Heart left ventricle (tissue), 16 donors: ENCODE data around the gene C19orf38. TPM values are rescaled to one million over a fixed set of nuclear protein-coding genes. Genes with fewer than 3 reads are reported as not detected.
A peak's percentile ranks its signal among the peaks of the same experiment; 100 is the strongest.

Experiments used
- ATAC-seq, 4 donors: fragments of 200-7000 bp; cut with Tn5 transposase; one replicate each; pipeline ENCODE4 v1.9.1; 2020 to 2022; ENCODE audit warnings: moderate library complexity in 4 of 4, mild to moderate bottlenecking in 3 of 4, moderate number of reproducible peaks in 1 of 4
- DNase-seq, 5 donors: peaks; one replicate each; pipeline ENCODE4 v3.0.0-alpha.2; 2020
- H3K27ac ChIP-seq, 12 donors: fragments of 200-600 bp; sonication (generic) in 4 of 12; one replicate each; pipeline versions ENCODE4 v1.5.0 to v1.8.0; 2016 to 2022; ENCODE audit warnings: mild to moderate bottlenecking in 2 of 12
- H3K27me3 ChIP-seq, 9 donors: fragments of 200-600 bp; sonication (generic) in 2 of 9; one replicate each; pipeline versions ENCODE4 v1.5.1 to v1.8.0; 2016 to 2022; ENCODE audit warnings: mild to moderate bottlenecking in 3 of 9
- H3K36me3 ChIP-seq, 9 donors: fragments of 200-600 bp; sonication (generic) in 2 of 9; one replicate each; pipeline versions ENCODE4 v1.5.0 to v1.8.0; 2018 to 2022; ENCODE audit warnings: mild to moderate bottlenecking in 2 of 9
- H3K4me1 ChIP-seq, 12 donors: fragments of 200-600 bp; sonication (generic) in 4 of 12; one replicate each; pipeline versions ENCODE4 v1.5.0 to v1.8.0; 2016 to 2022; ENCODE audit warnings: mild to moderate bottlenecking in 3 of 12
- H3K4me3 ChIP-seq, 12 donors: fragments of 200-600 bp; sonication (generic) in 4 of 12; one replicate each; pipeline versions ENCODE4 v1.5.0 to v1.8.0; 2017 to 2022; ENCODE audit warnings: mild to moderate bottlenecking in 9 of 12, moderate library complexity in 4 of 12
- H3K9me3 ChIP-seq, 12 donors: fragments of 200-600 bp; sonication (generic) in 4 of 12; one replicate each; pipeline versions ENCODE4 v1.5.0 to v1.8.0; 2016 to 2022; ENCODE audit warnings: mild to moderate bottlenecking in 1 of 12
- POLR2A ChIP-seq, 2 donors: fragments of 450-650 bp; IDR thresholded peaks; one replicate each; pipeline ENCODE4 v1.6.1; 2017; ENCODE audit warnings: antibody characterized with exemption in 2 of 2, mild to moderate bottlenecking in 2 of 2, moderate library complexity in 2 of 2
- WGBS, 4 donors: extraction: QIAGEN DNeasy Blood & Tissue Kit in 2 of 4; methylation state at CpG; one replicate each; pipeline versions ENCODE4 v1.1.5 to v1.1.7; 2013 to 2018; 5-methylcytosine and 5-hydroxymethylcytosine counted together
- intact Hi-C, 10 donors: fragments of 100-400 bp; cut with DNase I; formaldehyde crosslinking; loops; one replicate each; pipeline versions ENCODE4 v1.11.1 to v1.14.2; 2022
- polyA plus RNA-seq, 2 donors: library from polyadenylated mRNA; stranded (reverse); fragments of 200-250 nt; gene quantifications; one replicate each; pipeline ENCODE4 v1.2.3, GENCODE V29; 2013
- total RNA-seq, 9 donors: library from RNA; depleted of rRNA in 2 of 9; stranded (reverse); fragments of >200 nt in 2 of 9; fragmentation: NEBNext Ultra II Directional in 3 of 9; extraction: Animal tissue kit (Norgen Biotek cat#: 25700) in 3 of 9; gene quantifications; one replicate each; pipeline versions ENCODE4 v1.1.0 to v1.2.4, GENCODE V29; 2016 to 2023
- TF ChIP-seq, protein P1 (sequence below), 12 donors: fragments of 200-600 bp; sonication (generic) in 4 of 12; IDR thresholded peaks; one replicate each; pipeline versions ENCODE4 v1.5.0 to v1.8.0; 2018 to 2022; ENCODE audit warnings: antibody characterized with exemption in 12 of 12, mild to moderate bottlenecking in 5 of 12
- donor health status: ischemic (EF 13 %, LVEDD 7.1; RV severe dilation, severe dysfunction).
- donor health status: healthy with polysubstance abuse.
- donor health status: DM: no; HTN: yes; CAD: no.
- donor health status: DM: no; HTN: no; CAD: no.
- donor health status: ischemic (EF 25% LVEDD 6.9; RV normal size, moderate dysfunction).
- donor health status: ischemic (EF 25% LVEDD 5.7; RV mildly dilated, moderate dysfunction).
- donor health status: healthy.
- donor health status: DM: yes; HTN: yes; CAD: no.
- donor health status: ischemic (EF 35%, LVEDD 5.7; RV mildly dilated, moderate dysfunction).
- donor health status: nonischemic (EF 11% LVEDD 7.7; RV severe dilation, severe dysfunction).
- donor health status: DM: yes; HTN: yes; CAD: no.
- donor health status: PGD.
- donor health status: ischemic (EF 29% LVEDD 5.4; RV normal size, mild dysfunction).
- donor health status: nonischemic (EF 23%, LVEDD 6.1; RV moderate dilation, normal function).

The C19orf38 gene
- total and polyA plus RNA-seq, 11 donors, result 0.21 to 6.0 (median 0.86) TPM

- peak overlapping the region in 5 of 12 donors; percentile 56 to 69 (median 62) for H3K27ac ChIP-seq
- ATAC-seq (no peak), DNase-seq (no peak)
- peaks cover 3 to 90% (median 75%) of the 10 kb centered on the region in 9 donors for H3K36me3 ChIP-seq
- peaks cover 0 to 44% (median 0%) of the 10 kb centered on the region in 12 donors for H3K4me1 ChIP-seq
- no peak for TF ChIP-seq POLR2A (IDR thresholded peaks at IDR 0.05)
- TF ChIP-seq, protein P1, sequence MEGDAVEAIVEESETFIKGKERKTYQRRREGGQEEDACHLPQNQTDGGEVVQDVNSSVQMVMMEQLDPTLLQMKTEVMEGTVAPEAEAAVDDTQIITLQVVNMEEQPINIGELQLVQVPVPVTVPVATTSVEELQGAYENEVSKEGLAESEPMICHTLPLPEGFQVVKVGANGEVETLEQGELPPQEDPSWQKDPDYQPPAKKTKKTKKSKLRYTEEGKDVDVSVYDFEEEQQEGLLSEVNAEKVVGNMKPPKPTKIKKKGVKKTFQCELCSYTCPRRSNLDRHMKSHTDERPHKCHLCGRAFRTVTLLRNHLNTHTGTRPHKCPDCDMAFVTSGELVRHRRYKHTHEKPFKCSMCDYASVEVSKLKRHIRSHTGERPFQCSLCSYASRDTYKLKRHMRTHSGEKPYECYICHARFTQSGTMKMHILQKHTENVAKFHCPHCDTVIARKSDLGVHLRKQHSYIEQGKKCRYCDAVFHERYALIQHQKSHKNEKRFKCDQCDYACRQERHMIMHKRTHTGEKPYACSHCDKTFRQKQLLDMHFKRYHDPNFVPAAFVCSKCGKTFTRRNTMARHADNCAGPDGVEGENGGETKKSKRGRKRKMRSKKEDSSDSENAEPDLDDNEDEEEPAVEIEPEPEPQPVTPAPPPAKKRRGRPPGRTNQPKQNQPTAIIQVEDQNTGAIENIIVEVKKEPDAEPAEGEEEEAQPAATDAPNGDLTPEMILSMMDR (IDR thresholded peaks at IDR 0.05), result no peak
- H3K9me3 ChIP-seq, result no peaks in the 10 kb centered on the region
- intact Hi-C loops, result no loop called here
- H3K27me3 ChIP-seq, result no peaks in the 10 kb centered on the region
- 93 to 95% (median 94%) methylated on average over 19 to 21 of the region's 21 CpGs for WGBS, 4 donors
- H3K4me3 ChIP-seq, result peak overlapping the region in 6 of 12 donors; percentile 14 to 55 (median 48)
Observed at GRCh38 chr19:10815969-10816644, 32.1 kb upstream of the C19orf38 start.

GRCh38 chr19:10816691-10817090 is 31.5 kb upstream of the C19orf38 start:
- no peak for DNase-seq
- H3K27ac ChIP-seq, result peak overlapping the region in 9 of 12 donors; percentile 23 to 69 (median 61)
- H3K4me1 ChIP-seq, result peaks cover 0 to 39% (median 0%) of the 10 kb centered on the region in 12 donors
- intact Hi-C loops, result no loop called here
- TF ChIP-seq, protein P1 (IDR thresholded peaks at IDR 0.05), result no peak
- no peak for TF ChIP-seq POLR2A (IDR thresholded peaks at IDR 0.05)
- 86 to 100% (median 90%) methylated on average over 4 to 11 of the region's 11 CpGs for WGBS, 4 donors
- H3K27me3 ChIP-seq, result no peaks in the 10 kb centered on the region
- peak overlapping the region in 8 of 12 donors; percentile 14 to 55 (median 43) for H3K4me3 ChIP-seq
- H3K9me3 ChIP-seq, result no peaks in the 10 kb centered on the region
- peaks cover 3 to 90% (median 75%) of the 10 kb centered on the region in 9 donors for H3K36me3 ChIP-seq
- no peak for ATAC-seq

- Histone ChIP-seq H3K36me3 (peaks cover 3 to 90% (median 75%) of the 10 kb centered on the region in 9 donors), H3K27me3 (no peaks in the 10 kb centered on the region), H3K4me1 (peaks cover 0 to 31% (median 0%) of the 10 kb centered on the region in 12 donors), H3K9me3 (no peaks in the 10 kb centered on the region), H3K4me3 (peak overlapping the region in 9 of 12 donors; percentile 14 to 55 (median 40)), H3K27ac (peak overlapping the region in 10 of 12 donors; percentile 23 to 69 (median 60))
- intact Hi-C loops, result no loop called here
- WGBS, 4 donors, result 81 to 89% (median 85%) methylated on average over 39 to 42 of the region's 42 CpGs
- TF ChIP-seq POLR2A (IDR thresholded peaks at IDR 0.05), result no peak
- TF ChIP-seq, protein P1 (IDR thresholded peaks at IDR 0.05), result no peak
- peak in 4 of 5 donors; percentile 51 to 74 (median 57) for DNase-seq
- peak in 3 of 4 donors; percentile 43 to 68 (median 53) for ATAC-seq
Observed at GRCh38 chr19:10817291-10818038, 30.8 kb upstream of the C19orf38 start.
